K562 (cell line): ENCODE data around the gene TMEM205. TPM values are rescaled to one million over a fixed set of nuclear protein-coding genes. Genes with fewer than 3 reads are reported as not detected.

Experiments used
- ARNT ChIP-seq, 2 experiments: fragments of 450-650 bp; IDR thresholded peaks; 2 replicates each; pipeline ENCODE4 v1.6.1; 2016; ENCODE audit warnings: mild to moderate bottlenecking in 1 of 2
- BRF2 ChIP-seq: IDR thresholded peaks from 3 replicates; pipeline ENCODE4 v1.6.1; 2011; ENCODE audit warnings: borderline replicate concordance, mild to moderate bottlenecking; ENCODE audit not compliant: insufficient read length, insufficient read depth
- CBX1 ChIP-seq: sonication (generic); IDR thresholded peaks from 2 replicates; pipeline ENCODE4 v1.6.1; 2016; ENCODE audit warnings: antibody characterized with exemption, low read depth, mild to moderate bottlenecking
- CTCF ChIP-seq, 3 experiments: IDR thresholded peaks in 2 of 3; conservative IDR thresholded peaks in 1 of 3; 2 replicates each; pipeline ENCODE4 v1.5.1; 2011 to 2012; ENCODE audit warnings: low read length in 3 of 3, mild to moderate bottlenecking in 3 of 3, control low read depth in 2 of 3, improper control_type of control experiment in 1 of 3, inconsistent platforms in 1 of 3, low read depth in 1 of 3, mixed read lengths in 1 of 3, moderate library complexity in 1 of 3; ENCODE audit not compliant: insufficient read depth in 2 of 3
- DDX20 ChIP-seq: fragments of 450-650 bp; IDR thresholded peaks from 2 replicates; pipeline ENCODE4 v1.6.1; 2016; ENCODE audit warnings: missing genetic modification characterization, low read depth, mild to moderate bottlenecking, missing compliant biosample characterization, moderate library complexity
- DNMT1 ChIP-seq: fragments of 450-650 bp; IDR thresholded peaks from 2 replicates; pipeline ENCODE4 v1.6.1; 2016; ENCODE audit warnings: antibody characterized with exemption, mild to moderate bottlenecking
- ETV1 ChIP-seq: fragments of 450-650 bp; conservative IDR thresholded peaks from 2 replicates; pipeline ENCODE4 v1.6.1; 2016; ENCODE audit warnings: missing genetic modification characterization, control low read depth, low read depth, missing compliant biosample characterization
- FOXA1 ChIP-seq: fragments of 450-650 bp; IDR thresholded peaks from 2 replicates; pipeline ENCODE4 v1.6.1; 2016; ENCODE audit warnings: mild to moderate bottlenecking, borderline replicate concordance
- HDAC6 ChIP-seq: IDR thresholded peaks from 2 replicates; pipeline ENCODE4 v1.6.1; 2012; ENCODE audit warnings: low read depth, mild to moderate bottlenecking, control low read depth, inconsistent platforms, low read length, moderate library complexity
- HNRNPUL1 ChIP-seq: fragments of 200-400 bp; formaldehyde crosslinking; IDR thresholded peaks from 2 replicates; pipeline ENCODE4 v1.6.1; 2017; ENCODE audit warnings: low read length
- MXD1 ChIP-seq: fragments of 250-450 bp; sonication (Bioruptor Pico); IDR thresholded peaks from 2 replicates; pipeline ENCODE4 v1.8.0; 2021; ENCODE audit warnings: borderline replicate concordance, mild to moderate bottlenecking, moderate library complexity; ENCODE audit not compliant: poor library complexity, severe bottlenecking
- MYC ChIP-seq, 2 experiments: fragments of 250-450 bp in 1 of 2; sonication (Bioruptor Pico) in 1 of 2; IDR thresholded peaks; 2 replicates each; pipeline versions ENCODE4 v1.5.1 to v1.6.1; 2012 to 2021; ENCODE audit warnings: low read depth in 2 of 2, borderline replicate concordance in 1 of 2, improper control_type of control experiment in 1 of 2, low read length in 1 of 2, mild to moderate bottlenecking in 1 of 2, moderate library complexity in 1 of 2
- PHB2 ChIP-seq: fragments of 450-650 bp; IDR thresholded peaks from 2 replicates; pipeline ENCODE4 v1.6.1; 2017; ENCODE audit warnings: low read depth
- TSC22D4 ChIP-seq: fragments of 450-650 bp; IDR thresholded peaks from 2 replicates; pipeline ENCODE4 v1.6.1; 2016; ENCODE audit warnings: missing genetic modification characterization, missing biosample characterization, control low read depth
- ZBED1 ChIP-seq: IDR thresholded peaks from 2 replicates; pipeline ENCODE4 v1.6.1; 2014
- ZNF511 ChIP-seq: sonication (generic); formaldehyde crosslinking; IDR thresholded peaks from 2 replicates; pipeline ENCODE4 v1.8.0; 2022; ENCODE audit warnings: mild to moderate bottlenecking, missing genetic modification reagents
- polyA plus RNA-seq, 8 experiments: library from polyadenylated mRNA; depleted of rRNA in 4 of 8; stranded (reverse) in 5 of 8; unstranded in 3 of 8; fragments of >200 nt; fragmentation: Nextera tagmentation in 2 of 8; fragmentation: Illumina TruSeq in 1 of 8; extraction: Ambion mirVana in 2 of 8; extraction: Trizol in 1 of 8; gene quantifications; 2 replicates each; pipeline versions ENCODE4 v1.2.1 to v1.2.3, GENCODE V29; 2011 to 2014; ENCODE audit warnings: inconsistent platforms in 1 of 8, missing spikeins in 1 of 8
- total RNA-seq, 7 experiments: library from RNA; depleted of rRNA in 6 of 7; stranded (reverse); fragments of >200 nt in 6 of 7; fragmentation: Illumina TruSeq in 2 of 7; extraction: Trizol in 2 of 7; gene quantifications; 2 replicates each; pipeline versions ENCODE4 v1.2.1 to v1.2.3, GENCODE V29; 2011 to 2021; ENCODE audit warnings: low replicate concordance in 1 of 7
- TF ChIP-seq, protein P1 (sequence below): fragments of 450-650 bp; IDR thresholded peaks from 2 replicates; pipeline ENCODE4 v1.6.1; 2017; ENCODE audit warnings: antibody characterized with exemption

TMEM205 gene
- total and polyA plus RNA-seq, 9 of the 15 experiments (the other 6 are each of a cell fraction or from before 2014, with no cell fraction given), result 21.3 to 81.5 (median 44.1) TPM

DNA sequence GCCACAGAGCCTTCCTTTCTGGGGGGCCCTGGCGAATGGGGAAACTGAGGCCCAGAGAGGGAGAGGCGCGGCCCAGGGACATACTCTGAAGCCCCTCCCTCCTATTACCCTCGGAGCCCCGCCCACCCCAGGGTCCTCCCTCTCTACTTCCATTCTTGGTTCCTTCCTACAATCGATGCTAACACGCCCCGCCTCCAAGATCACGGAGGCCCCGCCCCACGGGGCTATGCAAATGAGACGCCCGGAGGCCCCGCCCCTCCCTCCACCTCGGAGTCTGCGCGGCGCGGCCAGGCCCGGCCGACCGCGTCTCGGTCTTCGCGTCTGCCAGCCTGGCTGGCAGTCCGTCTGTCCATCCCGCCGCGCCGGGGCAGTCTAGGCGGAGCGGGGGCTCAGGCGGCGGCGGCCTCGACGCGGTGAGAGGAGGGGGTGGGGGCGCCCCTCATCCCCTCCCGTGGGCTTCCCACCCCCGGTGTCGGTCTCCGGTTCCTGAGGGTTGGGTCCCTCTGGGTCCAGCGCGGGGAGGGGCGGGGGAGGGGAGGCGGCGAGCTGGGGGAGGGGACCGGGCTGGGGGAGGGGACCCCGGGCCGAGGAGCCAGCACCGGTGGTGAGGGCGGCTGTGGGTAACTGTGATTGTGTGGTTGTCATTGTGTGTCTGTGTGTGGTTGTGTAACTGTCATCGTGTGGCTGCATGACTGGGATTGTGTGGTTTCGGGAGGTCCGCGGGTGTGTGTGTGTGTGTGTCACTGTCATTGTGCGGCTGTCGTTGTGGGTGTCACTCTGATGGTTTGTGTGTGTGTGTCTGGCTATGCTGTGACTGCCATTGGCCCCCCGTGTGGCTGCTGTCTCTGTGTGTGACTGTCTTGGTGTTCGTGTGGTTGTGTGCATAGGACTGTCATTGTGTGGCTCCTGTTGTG lies 9.3 kb upstream of the TMEM205 start, which contains the start of gene PLPPR2 (continued):
- TF ChIP-seq HDAC6, result peak; percentile 92; the same call in 1 of the 2 replicates
- no peak for TF ChIP-seq PHB2
- TF ChIP-seq DNMT1, result no peak
- TF ChIP-seq CTCF (IDR thresholded peaks at IDR 0.05 in 2 of 3, conservative IDR thresholded peaks at IDR 0.05 in 1 of 3; ENCODE audit: insufficient read depth in 2 of 3, low read depth in 1 of 3, low read length in 3 of 3), result no peak
- no peak for TF ChIP-seq HNRNPUL1
- TF ChIP-seq ARNT (IDR thresholded peaks at IDR 0.05), result peak in 1 of 2 experiments; percentile 55; a peak in 1 of 4 replicates
- TF ChIP-seq, protein P1, sequence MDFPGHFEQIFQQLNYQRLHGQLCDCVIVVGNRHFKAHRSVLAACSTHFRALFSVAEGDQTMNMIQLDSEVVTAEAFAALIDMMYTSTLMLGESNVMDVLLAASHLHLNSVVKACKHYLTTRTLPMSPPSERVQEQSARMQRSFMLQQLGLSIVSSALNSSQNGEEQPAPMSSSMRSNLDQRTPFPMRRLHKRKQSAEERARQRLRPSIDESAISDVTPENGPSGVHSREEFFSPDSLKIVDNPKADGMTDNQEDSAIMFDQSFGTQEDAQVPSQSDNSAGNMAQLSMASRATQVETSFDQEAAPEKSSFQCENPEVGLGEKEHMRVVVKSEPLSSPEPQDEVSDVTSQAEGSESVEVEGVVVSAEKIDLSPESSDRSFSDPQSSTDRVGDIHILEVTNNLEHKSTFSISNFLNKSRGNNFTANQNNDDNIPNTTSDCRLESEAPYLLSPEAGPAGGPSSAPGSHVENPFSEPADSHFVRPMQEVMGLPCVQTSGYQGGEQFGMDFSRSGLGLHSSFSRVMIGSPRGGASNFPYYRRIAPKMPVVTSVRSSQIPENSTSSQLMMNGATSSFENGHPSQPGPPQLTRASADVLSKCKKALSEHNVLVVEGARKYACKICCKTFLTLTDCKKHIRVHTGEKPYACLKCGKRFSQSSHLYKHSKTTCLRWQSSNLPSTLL, result no peak; the same call in 1 of the 2 replicates
- TF ChIP-seq MYC (IDR thresholded peaks at IDR 0.05; ENCODE audit: low read depth, low read length), result peak; percentile 18; the same call in 1 of the 2 replicates
- TF ChIP-seq MYC (CRISPR knock-in tag; IDR thresholded peaks at IDR 0.05; ENCODE audit: borderline replicate concordance, low read depth), result no peak
- no peak for TF ChIP-seq BRF2
- TF ChIP-seq ZBED1, result no peak
- no peak for TF ChIP-seq ZNF511 (CRISPR knock-in tag)
- no peak for TF ChIP-seq DDX20 (tag)
- TF ChIP-seq MXD1, result no peak
- no peak for TF ChIP-seq FOXA1
- TF ChIP-seq CBX1, result no peak
- TF ChIP-seq ETV1 (tag), result no peak
- no peak for TF ChIP-seq TSC22D4 (tag)
